DND-41 (cell line): ENCODE results near the gene CCNG2.

Experiments
- ATAC-seq: fragments of 200-7000 bp; cut with Tn5 transposase; 3 replicates; pipeline ENCODE4 v1.9.1; 2021; ENCODE audit warnings: low read depth; ENCODE audit not compliant: insufficient read depth
- DNase-seq: peaks from one replicate; pipeline ENCODE4 v3.0.0-alpha.2; 2020
- H2AFZ ChIP-seq: 2 replicates; pipeline ENCODE4 v1.6.0; 2012; ENCODE audit warnings: low read depth, low read length
- H3K27ac ChIP-seq: 2 replicates; pipeline ENCODE4 v1.5.1; 2012; ENCODE audit warnings: low read length, inconsistent platforms
- H3K27me3 ChIP-seq: fragments of 200-600 bp; sonication (generic); 2 replicates; pipeline ENCODE4 v1.6.0; 2012; ENCODE audit warnings: low read length, mild to moderate bottlenecking, inconsistent platforms; ENCODE audit not compliant: insufficient read depth, poor library complexity
- H3K36me3 ChIP-seq: 2 replicates; pipeline ENCODE4 v1.5.1; 2012; ENCODE audit warnings: low read length, inconsistent platforms; ENCODE audit not compliant: insufficient read depth
- H3K4me1 ChIP-seq: 2 replicates; pipeline ENCODE4 v1.5.1; 2012; ENCODE audit warnings: mild to moderate bottlenecking, low read length; ENCODE audit not compliant: insufficient read depth
- H3K4me2 ChIP-seq: 2 replicates; pipeline ENCODE4 v1.6.0; 2012; ENCODE audit warnings: mild to moderate bottlenecking, moderate library complexity, low read length, inconsistent platforms; ENCODE audit not compliant: insufficient read depth
- H3K4me3 ChIP-seq, 2 experiments: fragments of 200-600 bp in 1 of 2; shearing (Covaris generic) in 1 of 2; 2 replicates each; pipeline ENCODE4 v1.5.1; 2012 to 2016; ENCODE audit warnings: inconsistent platforms in 2 of 2, low read length in 2 of 2, mild to moderate bottlenecking in 2 of 2, low read depth in 1 of 2, moderate library complexity in 1 of 2
- H3K79me2 ChIP-seq: 2 replicates; pipeline ENCODE4 v1.6.0; 2012; ENCODE audit warnings: low read length, inconsistent platforms; ENCODE audit not compliant: insufficient read depth
- H3K9ac ChIP-seq: 2 replicates; pipeline ENCODE4 v1.6.0; 2012; ENCODE audit warnings: low read depth, mild to moderate bottlenecking, inconsistent platforms, low read length, moderate library complexity
- H3K9me3 ChIP-seq: 2 replicates; pipeline ENCODE4 v1.5.1; 2012; ENCODE audit warnings: low read length, moderate library complexity, mild to moderate bottlenecking, inconsistent platforms; ENCODE audit not compliant: insufficient read depth, severe bottlenecking
- H4K20me1 ChIP-seq: 2 replicates; pipeline ENCODE4 v1.6.0; 2012; ENCODE audit warnings: low read length; ENCODE audit not compliant: insufficient read depth
- CTCF ChIP-seq: IDR thresholded peaks from 2 replicates; pipeline ENCODE4 v1.5.1; 2012; ENCODE audit warnings: borderline replicate concordance, low read length, moderate library complexity, mild to moderate bottlenecking; ENCODE audit not compliant: poor library complexity, severe bottlenecking; ENCODE audit errors: extremely low read depth
- EZH2 ChIP-seq: IDR thresholded peaks from 3 replicates; pipeline ENCODE4 v1.6.1; 2012; ENCODE audit warnings: borderline replicate concordance, low read depth, mild to moderate bottlenecking, moderate library complexity, low read length, inconsistent platforms; ENCODE audit not compliant: severe bottlenecking

CCNG2 gene

GRCh38 chr4:77148078-77148477 lies 8.9 kb upstream of the CCNG2 start:
- no peaks in the 10 kb centered on the region for H3K4me1 ChIP-seq
- TF ChIP-seq CTCF: no peak
- TF ChIP-seq EZH2: no peak
- no peaks in the 10 kb centered on the region for H4K20me1 ChIP-seq
- no peaks in the 10 kb centered on the region for H3K27me3 ChIP-seq
- no peak overlapping the region for H3K9ac ChIP-seq
- no peaks in the 10 kb centered on the region for H3K36me3 ChIP-seq
- no peak for ATAC-seq
- H3K9me3 ChIP-seq: no peaks in the 10 kb centered on the region
- DNase-seq: no peak
- no peak overlapping the region for H3K4me2 ChIP-seq
- no peaks in the 10 kb centered on the region for H3K79me2 ChIP-seq
- no peak overlapping the region for H3K27ac ChIP-seq
- no peak overlapping the region for H2AFZ ChIP-seq
- H3K4me3 ChIP-seq: no peak overlapping the region

GRCh38 chr4:77149789-77150188 lies 7.2 kb upstream of the CCNG2 start:
- no peaks in the 10 kb centered on the region for H3K4me1 ChIP-seq

GRCh38 chr4:77151241-77151640 lies 5.8 kb upstream of the CCNG2 start:
- no peaks in the 10 kb centered on the region for H3K36me3 ChIP-seq
- DNase-seq: no peak
- H3K4me3 ChIP-seq: no peak overlapping the region
- H3K4me1 ChIP-seq: peaks cover 6% of the 10 kb centered on the region
- H3K27me3 ChIP-seq: no peaks in the 10 kb centered on the region
- no peaks in the 10 kb centered on the region for H3K9me3 ChIP-seq
- no peak for ATAC-seq
- TF ChIP-seq CTCF: no peak
- no peak for TF ChIP-seq EZH2
- H3K4me2 ChIP-seq: no peak overlapping the region
- no peak overlapping the region for H2AFZ ChIP-seq
- no peak overlapping the region for H3K9ac ChIP-seq
- H3K27ac ChIP-seq: no peak overlapping the region
- H4K20me1 ChIP-seq: no peaks in the 10 kb centered on the region
- no peaks in the 10 kb centered on the region for H3K79me2 ChIP-seq

More at GRCh38 chr4:77149789-77150188, 7.2 kb upstream of the CCNG2 start:
- no peak overlapping the region for H3K4me2 ChIP-seq
- H3K9me3 ChIP-seq: no peaks in the 10 kb centered on the region
- no peak overlapping the region for H3K9ac ChIP-seq
- H3K27me3 ChIP-seq: no peaks in the 10 kb centered on the region
- no peaks in the 10 kb centered on the region for H4K20me1 ChIP-seq
- no peak overlapping the region for H2AFZ ChIP-seq
- no peak for ATAC-seq
- H3K4me3 ChIP-seq: no peak overlapping the region
- H3K27ac ChIP-seq: no peak overlapping the region
- H3K36me3 ChIP-seq: no peaks in the 10 kb centered on the region
- DNase-seq: no peak
- TF ChIP-seq CTCF (no peak), EZH2 (no peak)
- H3K79me2 ChIP-seq: no peaks in the 10 kb centered on the region

- no peak overlapping the region for H3K27ac ChIP-seq
- no peak for TF ChIP-seq CTCF
- TF ChIP-seq EZH2: no peak
Measured at GRCh38 chr4:77152421-77152820, 4.6 kb upstream of the CCNG2 start.

More at GRCh38 chr4:77152421-77152820, 4.6 kb upstream of the CCNG2 start:
- Histone ChIP-seq H2AFZ (no peak overlapping the region), H3K9me3 (no peaks in the 10 kb centered on the region), H3K4me2 (no peak overlapping the region), H3K36me3 (peaks cover 3% of the 10 kb centered on the region; the same call in 1 of the 2 replicates), H3K9ac (no peak overlapping the region), H3K4me3 (no peak overlapping the region), H3K79me2 (peaks cover 4% of the 10 kb centered on the region), H4K20me1 (no peaks in the 10 kb centered on the region), H3K4me1 (peaks cover 8% of the 10 kb centered on the region), H3K27me3 (no peaks in the 10 kb centered on the region)
- no peak for DNase-seq
- no peak for ATAC-seq
